H9 (cell line): Measurements from ENCODE around the gene ANK2. TPM values are rescaled to one million over a fixed set of nuclear protein-coding genes. Genes with fewer than 3 reads are reported as not detected.
"Not testable (repeated sequence)": the region's sequence is repeated elsewhere in the genome, so short reads cannot be mapped to it uniquely, and the experiment has no call there.

Experiments
- DNase-seq: peaks from one replicate; pipeline ENCODE4 v3.0.0-alpha.2; 2017
- H2AFZ ChIP-seq: one replicate; pipeline ENCODE4 v1.6.1; 2013; ENCODE audit warnings: mild to moderate bottlenecking, low read length, control low read depth, moderate library complexity
- H2AK5ac ChIP-seq: 2 replicates; pipeline ENCODE4 v1.6.1; 2013; ENCODE audit warnings: low read length, control low read depth, mixed read lengths; ENCODE audit not compliant: insufficient read length
- H2BK120ac ChIP-seq: one replicate; pipeline ENCODE4 v1.6.1; 2013; ENCODE audit warnings: low read depth, mild to moderate bottlenecking, low read length, control low read depth, inconsistent platforms; ENCODE audit not compliant: poor library complexity, severe bottlenecking
- H2BK12ac ChIP-seq: 2 replicates; pipeline ENCODE4 v1.6.1; 2013; ENCODE audit warnings: low read length, control low read depth, mixed read lengths, low read depth; ENCODE audit not compliant: insufficient read length
- H2BK15ac ChIP-seq: 2 replicates; pipeline ENCODE4 v1.6.1; 2013; ENCODE audit warnings: low read depth, low read length, control low read depth
- H2BK20ac ChIP-seq: one replicate; pipeline ENCODE4 v1.6.1; 2013; ENCODE audit warnings: low read depth, mild to moderate bottlenecking, low read length, control low read depth, inconsistent platforms; ENCODE audit not compliant: poor library complexity, severe bottlenecking
- H2BK5ac ChIP-seq: 2 replicates; pipeline ENCODE4 v1.6.1; 2013; ENCODE audit warnings: low read length, control low read depth, mixed read lengths; ENCODE audit not compliant: insufficient read length
- H3K14ac ChIP-seq: 2 replicates; pipeline ENCODE4 v1.6.1; 2013; ENCODE audit warnings: low read length, control low read depth; ENCODE audit not compliant: insufficient read depth
- H3K18ac ChIP-seq: 2 replicates; pipeline ENCODE4 v1.6.1; 2013; ENCODE audit warnings: low read depth, mild to moderate bottlenecking, mixed read lengths, low read length, control low read depth; ENCODE audit not compliant: insufficient read length
- H3K23ac ChIP-seq: 2 replicates; pipeline ENCODE4 v1.6.1; 2013; ENCODE audit warnings: low read length, control low read depth, mixed read lengths, low read depth; ENCODE audit not compliant: insufficient read length
- H3K23me2 ChIP-seq: 2 replicates; pipeline ENCODE4 v1.6.1; 2013; ENCODE audit warnings: low read depth, mild to moderate bottlenecking, mixed read lengths, low read length, control low read depth; ENCODE audit not compliant: insufficient read length, poor library complexity, severe bottlenecking
- H3K27ac ChIP-seq: 2 replicates; pipeline ENCODE4 v1.5.1; 2013; ENCODE audit warnings: low read length, control low read depth, mixed read lengths, low read depth; ENCODE audit not compliant: insufficient read length
- H3K27me3 ChIP-seq: 2 replicates; pipeline ENCODE4 v1.6.1; 2013; ENCODE audit warnings: low read length, control low read depth, inconsistent platforms; ENCODE audit not compliant: insufficient read depth
- H3K4ac ChIP-seq: 2 replicates; pipeline ENCODE4 v1.6.1; 2013; ENCODE audit warnings: low read depth, mild to moderate bottlenecking, control low read depth, inconsistent platforms, low read length, moderate library complexity
- H3K4me1 ChIP-seq: 2 replicates; pipeline ENCODE4 v1.6.1; 2013; ENCODE audit warnings: low read length, control low read depth, inconsistent platforms; ENCODE audit not compliant: insufficient read depth
- H3K4me2 ChIP-seq: 2 replicates; pipeline ENCODE4 v1.6.1; 2013; ENCODE audit warnings: low read length, control low read depth, mixed read lengths; ENCODE audit not compliant: insufficient read length, insufficient read depth
- H3K56ac ChIP-seq: 2 replicates; pipeline ENCODE4 v1.6.1; 2013; ENCODE audit warnings: low read depth, mild to moderate bottlenecking, mixed read lengths, low read length, control low read depth; ENCODE audit not compliant: insufficient read length
- H3K79me1 ChIP-seq: 2 replicates; pipeline ENCODE4 v1.6.1; 2013; ENCODE audit warnings: low read depth, mild to moderate bottlenecking, moderate library complexity, low read length, control low read depth, inconsistent platforms; ENCODE audit not compliant: insufficient read depth, poor library complexity, severe bottlenecking
- H3K79me2 ChIP-seq: 2 replicates; pipeline ENCODE4 v1.6.1; 2013; ENCODE audit warnings: low read length, control low read depth, inconsistent platforms; ENCODE audit not compliant: insufficient read depth
- H3K9ac ChIP-seq: 2 replicates; pipeline ENCODE4 v1.6.1; 2013; ENCODE audit warnings: low read length, control low read depth, mixed read lengths; ENCODE audit not compliant: insufficient read length; ENCODE audit errors: extremely low read depth
- H3K9me3 ChIP-seq: one replicate; pipeline ENCODE4 v1.6.1; 2013; ENCODE audit warnings: low read depth, low read length, inconsistent platforms; ENCODE audit not compliant: control insufficient read depth
- H3T11ph ChIP-seq: one replicate; pipeline ENCODE4 v1.6.1; 2013; ENCODE audit warnings: mild to moderate bottlenecking, low read length, control low read depth, inconsistent platforms
- H4K20me1 ChIP-seq: one replicate; pipeline ENCODE4 v1.6.1; 2013; ENCODE audit not compliant: control insufficient read depth, insufficient read length, insufficient read depth
- H4K5ac ChIP-seq: 2 replicates; pipeline ENCODE4 v1.6.1; 2013; ENCODE audit warnings: low read depth, mild to moderate bottlenecking, mixed read lengths, low read length, control low read depth; ENCODE audit not compliant: insufficient read length
- H4K8ac ChIP-seq: replicated peaks from 2 replicates; pipeline ENCODE4 v1.6.1; 2013; ENCODE audit warnings: low read length, control low read depth, mixed read lengths, low read depth; ENCODE audit not compliant: insufficient read length
- H4K91ac ChIP-seq: 2 replicates; pipeline ENCODE4 v1.6.1; 2013; ENCODE audit warnings: low read depth, mild to moderate bottlenecking, moderate library complexity, mixed read lengths, low read length, control low read depth; ENCODE audit not compliant: insufficient read length
- H3K27ac Mint-ChIP-seq, 3 experiments: 2 replicates in 2 of 3; 3 replicates in 1 of 3; pipeline ENCODE4 v1.8.0; 2020 to 2021; ENCODE audit warnings: mixed read lengths in 3 of 3, mild to moderate bottlenecking in 1 of 3, moderate library complexity in 1 of 3
- H3K27me3 Mint-ChIP-seq: 2 replicates; pipeline ENCODE4 v1.8.0; 2021; ENCODE audit warnings: low read depth, mild to moderate bottlenecking, moderate library complexity, mixed read lengths
- H3K36me3 Mint-ChIP-seq, 3 experiments: 2 replicates in 2 of 3; 3 replicates in 1 of 3; pipeline ENCODE4 v1.8.0; 2020 to 2021; ENCODE audit warnings: low read depth in 3 of 3, mixed read lengths in 3 of 3; ENCODE audit not compliant: insufficient read depth in 1 of 3
- H3K4me1 Mint-ChIP-seq, 2 experiments: 2 replicates each; pipeline ENCODE4 v1.8.0; 2020; ENCODE audit warnings: mixed read lengths in 2 of 2
- H3K4me3 Mint-ChIP-seq, 2 experiments: 2 replicates in 1 of 2; 3 replicates in 1 of 2; pipeline ENCODE4 v1.8.0; 2020 to 2021; ENCODE audit warnings: mild to moderate bottlenecking in 2 of 2, mixed read lengths in 2 of 2, moderate library complexity in 1 of 2
- H3K9me3 Mint-ChIP-seq, 2 experiments: 2 replicates in 1 of 2; 3 replicates in 1 of 2; pipeline ENCODE4 v1.8.0; 2020; ENCODE audit warnings: mild to moderate bottlenecking in 2 of 2, mixed read lengths in 2 of 2, moderate library complexity in 1 of 2
- WGBS: extraction: QIAGEN DNeasy Blood & Tissue Kit; methylation state at CpG from one replicate; pipeline ENCODE4 v1.1.7; 2013; ENCODE audit warnings: missing lambda C conversion rate, low lambda C conversion rate, mixed read lengths; ENCODE audit not compliant: insufficient read length; ENCODE audit errors: extremely low coverage; 5-methylcytosine and 5-hydroxymethylcytosine counted together
- total RNA-seq: library from RNA; stranded (reverse); gene quantifications from 2 replicates; pipeline ENCODE4 v1.2.1, GENCODE V29; 2021
- TF ChIP-seq, protein P1 (sequence below): fragments of 200-600 bp; sonication (generic); conservative IDR thresholded peaks from 3 replicates; pipeline ENCODE4 v1.8.0; 2021; ENCODE audit warnings: antibody characterized with exemption, mild to moderate bottlenecking

The ANK2 gene
- total RNA-seq, 1 experiment from 2014 or later = 36.8 TPM

DNA sequence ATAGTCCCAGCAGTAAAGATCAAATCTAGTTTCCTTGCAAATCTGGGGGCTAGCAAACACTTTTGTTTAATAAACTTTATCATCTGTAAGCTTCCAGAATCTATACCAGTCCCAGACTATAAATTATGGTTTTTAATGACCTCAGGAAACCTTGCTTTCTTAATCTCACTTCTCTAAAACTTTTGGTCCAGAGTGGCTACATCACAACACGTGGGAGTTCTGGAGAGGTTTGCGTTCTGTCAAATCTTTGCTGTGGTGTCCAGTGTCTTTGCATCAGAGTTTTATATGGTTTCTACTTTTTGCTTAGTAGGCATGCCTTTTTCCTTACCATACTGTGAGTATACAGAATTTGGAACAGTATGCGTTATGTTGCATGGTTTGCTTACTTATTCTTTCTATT, 193.9 kb downstream of the ANK2 start:
- Histone ChIP-seq H3K27me3 (no peaks in the 10 kb centered on the region), H3K79me1 (no peaks in the 10 kb centered on the region), H4K20me1 (no peaks in the 10 kb centered on the region), H2BK12ac (no peak overlapping the region), H4K8ac (no peak overlapping the region), H4K91ac (no peak overlapping the region), H2AFZ (no peak overlapping the region), H3K27ac (no peak overlapping the region), H3K14ac (no peak overlapping the region), H4K5ac (no peak overlapping the region), H3K4me1 (peaks cover 2% of the 10 kb centered on the region), H3T11ph (no peak overlapping the region), H3K79me2 (no peaks in the 10 kb centered on the region), H2BK120ac (no peak overlapping the region), H3K4me2 (no peak overlapping the region), H2BK5ac (no peak overlapping the region), H3K4ac (no peak overlapping the region), H2BK15ac (no peak overlapping the region), H3K9me3 (no peaks in the 10 kb centered on the region), H3K23me2 (no peaks in the 10 kb centered on the region), H2AK5ac (no peak overlapping the region), H3K23ac (no peak overlapping the region), H3K56ac (no peak overlapping the region), H2BK20ac (no peak overlapping the region), H3K9ac (no peak overlapping the region), H3K18ac (no peak overlapping the region)
- no CpG with 5 or more reads among the region's 3 CpGs for WGBS
- peaks cover 7 to 13% (median 9%) of the 10 kb centered on the region in 3 experiments; a peak in 6 of 7 replicates for H3K36me3 Mint-ChIP-seq
- no peaks in the 10 kb centered on the region for H3K27me3 Mint-ChIP-seq
- H3K9me3 Mint-ChIP-seq = no peaks in the 10 kb centered on the region
- DNase-seq = no peak
- H3K4me3 Mint-ChIP-seq = no peak overlapping the region
- TF ChIP-seq, protein P1, sequence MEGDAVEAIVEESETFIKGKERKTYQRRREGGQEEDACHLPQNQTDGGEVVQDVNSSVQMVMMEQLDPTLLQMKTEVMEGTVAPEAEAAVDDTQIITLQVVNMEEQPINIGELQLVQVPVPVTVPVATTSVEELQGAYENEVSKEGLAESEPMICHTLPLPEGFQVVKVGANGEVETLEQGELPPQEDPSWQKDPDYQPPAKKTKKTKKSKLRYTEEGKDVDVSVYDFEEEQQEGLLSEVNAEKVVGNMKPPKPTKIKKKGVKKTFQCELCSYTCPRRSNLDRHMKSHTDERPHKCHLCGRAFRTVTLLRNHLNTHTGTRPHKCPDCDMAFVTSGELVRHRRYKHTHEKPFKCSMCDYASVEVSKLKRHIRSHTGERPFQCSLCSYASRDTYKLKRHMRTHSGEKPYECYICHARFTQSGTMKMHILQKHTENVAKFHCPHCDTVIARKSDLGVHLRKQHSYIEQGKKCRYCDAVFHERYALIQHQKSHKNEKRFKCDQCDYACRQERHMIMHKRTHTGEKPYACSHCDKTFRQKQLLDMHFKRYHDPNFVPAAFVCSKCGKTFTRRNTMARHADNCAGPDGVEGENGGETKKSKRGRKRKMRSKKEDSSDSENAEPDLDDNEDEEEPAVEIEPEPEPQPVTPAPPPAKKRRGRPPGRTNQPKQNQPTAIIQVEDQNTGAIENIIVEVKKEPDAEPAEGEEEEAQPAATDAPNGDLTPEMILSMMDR = no peak
- peaks cover 0 to 4% of the 10 kb centered on the region in 2 experiments; a peak in 2 of 4 replicates for H3K4me1 Mint-ChIP-seq
- peak overlapping the region in 1 of 3 experiments; percentile 20; a peak in 1 of 7 replicates for H3K27ac Mint-ChIP-seq

DNA sequence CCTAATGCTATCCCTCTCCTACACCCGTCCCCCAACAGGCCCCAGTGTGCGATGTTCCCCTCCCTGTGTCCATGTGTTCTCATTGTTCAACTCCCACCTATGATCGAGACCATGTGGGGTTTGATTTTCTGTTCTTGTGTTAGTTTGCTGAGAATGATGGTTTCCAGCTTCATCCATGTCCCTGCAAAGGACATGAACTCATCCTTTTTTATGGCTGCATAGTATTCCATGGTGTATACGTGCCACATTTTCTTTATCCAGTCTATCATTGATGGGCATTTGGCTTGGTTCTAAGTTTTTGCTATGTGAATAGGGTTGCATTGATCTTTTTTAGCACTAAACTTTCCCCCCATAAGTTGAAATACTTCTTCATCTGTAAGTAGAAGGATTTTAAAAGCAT, 195.3 kb downstream of the ANK2 start:
- not testable (repeated sequence) for H3K27ac ChIP-seq, H2AK5ac ChIP-seq, H2BK20ac ChIP-seq, H4K5ac ChIP-seq, H3K23ac ChIP-seq, H3K79me2 ChIP-seq, H3K23me2 ChIP-seq, H3K9me3 Mint-ChIP-seq, H2AFZ ChIP-seq, H2BK120ac ChIP-seq, H4K8ac ChIP-seq, H3K4me1 ChIP-seq, H3K14ac ChIP-seq, H3K4me3 Mint-ChIP-seq, H3K9ac ChIP-seq, H3K79me1 ChIP-seq, H4K20me1 ChIP-seq, H2BK5ac ChIP-seq, H3K9me3 ChIP-seq, H3K4me1 Mint-ChIP-seq, H3K27me3 Mint-ChIP-seq, H3T11ph ChIP-seq, H3K4ac ChIP-seq, H3K18ac ChIP-seq, H3K27me3 ChIP-seq, H2BK15ac ChIP-seq, H2BK12ac ChIP-seq, DNase-seq, H4K91ac ChIP-seq, H3K4me2 ChIP-seq, H3K27ac Mint-ChIP-seq, H3K56ac ChIP-seq
- no CpG with 5 or more reads among the region's 4 CpGs for WGBS
- H3K36me3 Mint-ChIP-seq = peaks cover 7 to 13% (median 9%) of the 10 kb centered on the region in 3 experiments; a peak in 6 of 7 replicates
